Measurements from ENCODE around the gene TMCO6. TPM values are rescaled to one million over a fixed set of nuclear protein-coding genes. Genes with fewer than 3 reads are reported as not detected.
"Not testable (repeated sequence)": the region's sequence is repeated elsewhere in the genome, so short reads cannot be mapped to it uniquely, and the experiment has no call there.

The TMCO6 gene
- total RNA-seq, 4 donors from 2014 or later = 22.3 to 61.6 (median 38.8) TPM

GRCh38 chr5:140641716-140642115, 2.5 kb downstream of the TMCO6 start:
- DNase-seq (ENCODE audit: low spot score in 2 of 2) = no peak
- peaks cover 38% of the 10 kb centered on the region for H3K36me3 ChIP-seq
- TF ChIP-seq POLR2A (IDR thresholded peaks at IDR 0.05) = no peak
- TF ChIP-seq, protein P1, sequence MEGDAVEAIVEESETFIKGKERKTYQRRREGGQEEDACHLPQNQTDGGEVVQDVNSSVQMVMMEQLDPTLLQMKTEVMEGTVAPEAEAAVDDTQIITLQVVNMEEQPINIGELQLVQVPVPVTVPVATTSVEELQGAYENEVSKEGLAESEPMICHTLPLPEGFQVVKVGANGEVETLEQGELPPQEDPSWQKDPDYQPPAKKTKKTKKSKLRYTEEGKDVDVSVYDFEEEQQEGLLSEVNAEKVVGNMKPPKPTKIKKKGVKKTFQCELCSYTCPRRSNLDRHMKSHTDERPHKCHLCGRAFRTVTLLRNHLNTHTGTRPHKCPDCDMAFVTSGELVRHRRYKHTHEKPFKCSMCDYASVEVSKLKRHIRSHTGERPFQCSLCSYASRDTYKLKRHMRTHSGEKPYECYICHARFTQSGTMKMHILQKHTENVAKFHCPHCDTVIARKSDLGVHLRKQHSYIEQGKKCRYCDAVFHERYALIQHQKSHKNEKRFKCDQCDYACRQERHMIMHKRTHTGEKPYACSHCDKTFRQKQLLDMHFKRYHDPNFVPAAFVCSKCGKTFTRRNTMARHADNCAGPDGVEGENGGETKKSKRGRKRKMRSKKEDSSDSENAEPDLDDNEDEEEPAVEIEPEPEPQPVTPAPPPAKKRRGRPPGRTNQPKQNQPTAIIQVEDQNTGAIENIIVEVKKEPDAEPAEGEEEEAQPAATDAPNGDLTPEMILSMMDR (IDR thresholded peaks at IDR 0.05) = no peak
- no peak for TF ChIP-seq EP300 (IDR thresholded peaks at IDR 0.05)
- no peaks in the 10 kb centered on the region for H3K9me3 ChIP-seq
- peaks cover 47% of the 10 kb centered on the region for H3K4me1 ChIP-seq
- H3K27ac ChIP-seq = no peak overlapping the region
- no peak overlapping the region for H3K4me3 ChIP-seq
- WGBS = 81% methylated on average over 8 of the region's 8 CpGs
- H3K27me3 ChIP-seq = no peaks in the 10 kb centered on the region

DNA sequence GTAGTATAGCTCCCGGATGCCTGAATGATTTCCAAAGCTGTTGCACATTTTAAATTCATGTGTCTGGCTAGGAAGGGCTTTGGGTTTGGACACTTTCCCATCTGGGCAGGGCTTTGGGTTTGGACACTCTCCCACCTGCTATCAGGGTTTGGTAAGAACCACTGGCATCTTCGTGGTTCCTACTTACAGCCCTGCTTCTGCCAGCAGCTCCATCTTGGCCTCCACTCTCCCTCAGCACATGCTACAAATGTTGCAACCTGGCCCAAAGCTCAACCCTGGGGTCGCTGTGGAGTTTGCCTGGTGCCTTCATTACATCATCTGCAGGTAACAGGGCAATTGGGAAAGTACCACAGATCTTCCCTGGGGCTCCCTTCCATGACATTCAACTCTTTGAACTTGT, 3.5 kb downstream of the TMCO6 start:
- TF ChIP-seq POLR2A (IDR thresholded peaks at IDR 0.05) = no peak
- TF ChIP-seq, protein P1 (IDR thresholded peaks at IDR 0.05) = no peak
- TF ChIP-seq EP300 (IDR thresholded peaks at IDR 0.05) = no peak
- TF ChIP-seq POLR2AphosphoS5 (IDR thresholded peaks at IDR 0.05) = no peak
- DNase-seq (ENCODE audit: low spot score in 2 of 2) = no peak
- no peaks in the 10 kb centered on the region for H3K9me3 ChIP-seq
- no peak overlapping the region for H3K27ac ChIP-seq
- peaks cover 38% of the 10 kb centered on the region for H3K36me3 ChIP-seq
- no peak overlapping the region for H3K4me3 ChIP-seq
- peaks cover 51% of the 10 kb centered on the region for H3K4me1 ChIP-seq
- 50% methylated on average over 3 of the region's 3 CpGs for WGBS
- no peaks in the 10 kb centered on the region for H3K27me3 ChIP-seq

DNA sequence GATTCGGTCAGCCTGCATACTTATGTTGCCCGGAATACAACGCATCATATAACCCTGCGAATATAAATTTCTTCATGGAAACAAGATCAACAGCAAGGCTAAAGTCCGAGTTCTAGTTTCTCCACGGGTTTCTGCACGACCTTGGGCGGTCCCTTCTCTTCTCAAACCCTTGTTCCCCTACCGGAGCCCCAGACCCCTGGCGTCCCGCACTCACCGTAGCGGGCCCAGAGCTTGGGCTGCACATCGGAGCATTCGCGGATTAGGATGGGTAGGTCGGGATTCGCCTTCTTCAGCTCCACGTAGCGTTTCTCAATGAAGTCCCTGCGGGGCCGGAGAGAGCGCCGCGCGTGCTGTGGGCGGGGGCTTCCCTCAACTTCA, 7.8 kb downstream of the TMCO6 start:
- peak overlapping the region; percentile 69 for H3K4me3 ChIP-seq
- WGBS = 2% methylated on average over 19 of the region's 27 CpGs
- H3K27me3 ChIP-seq = no peaks in the 10 kb centered on the region
- DNase-seq (ENCODE audit: low spot score in 2 of 2) = no peak
- peaks cover 61% of the 10 kb centered on the region for H3K36me3 ChIP-seq
- peak overlapping the region; percentile 83 for H3K27ac ChIP-seq
- TF ChIP-seq POLR2A (IDR thresholded peaks at IDR 0.05) (no peak), EP300 (IDR thresholded peaks at IDR 0.05) (no peak), POLR2AphosphoS5 (IDR thresholded peaks at IDR 0.05) (no peak)
- TF ChIP-seq, protein P1 (IDR thresholded peaks at IDR 0.05) = no peak
- no peaks in the 10 kb centered on the region for H3K9me3 ChIP-seq
- H3K4me1 ChIP-seq = peaks cover 27% of the 10 kb centered on the region

GRCh38 chr5:140658870-140659269, 19.6 kb downstream of the TMCO6 start:
- DNase-seq (ENCODE audit: low spot score in 2 of 2) = no peak
- Histone ChIP-seq H3K9me3 (no peaks in the 10 kb centered on the region), H3K36me3 (peaks cover 93% of the 10 kb centered on the region), H3K27ac (no peak overlapping the region), H3K27me3 (no peaks in the 10 kb centered on the region), H3K4me3 (no peak overlapping the region), H3K4me1 (peaks cover 4% of the 10 kb centered on the region)
- TF ChIP-seq EP300 (IDR thresholded peaks at IDR 0.05) = no peak
- TF ChIP-seq, protein P1 (IDR thresholded peaks at IDR 0.05) = no peak
- TF ChIP-seq POLR2A (IDR thresholded peaks at IDR 0.05) = no peak
- no peak for TF ChIP-seq POLR2AphosphoS5 (IDR thresholded peaks at IDR 0.05)
- 96% methylated on average over 17 of the region's 17 CpGs for WGBS

DNA sequence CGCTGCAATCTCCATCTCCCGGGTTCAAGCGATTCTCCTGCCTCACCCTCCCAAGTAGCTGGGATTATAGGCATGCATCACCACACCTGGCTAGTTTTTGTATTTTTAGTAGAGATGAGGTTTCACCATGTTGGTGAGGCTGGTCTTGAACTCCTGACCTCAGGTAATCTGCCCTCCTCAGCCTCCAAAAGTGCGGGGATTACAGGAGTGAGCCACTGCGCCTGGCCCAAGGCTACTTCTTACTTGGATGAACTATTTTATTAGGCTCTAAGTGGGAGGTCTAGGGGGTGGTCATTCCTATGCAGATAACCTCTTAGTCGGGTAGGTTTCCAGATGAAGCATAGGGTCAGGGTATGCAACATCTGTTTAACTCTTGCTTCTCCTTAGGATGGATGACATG, 21.1 kb downstream of the TMCO6 start:
- H3K9me3 ChIP-seq; H3K27me3 ChIP-seq; DNase-seq (ENCODE audit: low spot score in 2 of 2); H3K27ac ChIP-seq; H3K4me3 ChIP-seq: not testable (repeated sequence)
- 89% methylated on average over 6 of the region's 6 CpGs for WGBS
- Histone ChIP-seq H3K4me1 (peaks cover 10% of the 10 kb centered on the region), H3K36me3 (peaks cover 78% of the 10 kb centered on the region)

GRCh38 chr5:140664030-140664358, 24.7 kb downstream of the TMCO6 start:
- TF ChIP-seq POLR2A (IDR thresholded peaks at IDR 0.05) (no peak), POLR2AphosphoS5 (IDR thresholded peaks at IDR 0.05) (no peak), EP300 (IDR thresholded peaks at IDR 0.05) (no peak)
- TF ChIP-seq, protein P1 (IDR thresholded peaks at IDR 0.05) = no peak
- H3K36me3 ChIP-seq = peaks cover 63% of the 10 kb centered on the region

More at GRCh38 chr5:140664030-140664358, 24.7 kb downstream of the TMCO6 start:
- 18% methylated on average over 18 of the region's 18 CpGs for WGBS
- no peak for DNase-seq (ENCODE audit: low spot score in 2 of 2)
- Histone ChIP-seq H3K4me1 (peaks cover 28% of the 10 kb centered on the region), H3K27me3 (no peaks in the 10 kb centered on the region), H3K9me3 (no peaks in the 10 kb centered on the region), H3K27ac (peak overlapping the region; percentile 94), H3K4me3 (peak overlapping the region; percentile 91)

Measured in suprapubic skin (tissue), 4 donors.